ENCODE results near the gene DCTPP1. TPM values are rescaled to one million over a fixed set of nuclear protein-coding genes. Genes with fewer than 3 reads are reported as not detected.

DCTPP1 gene
- total RNA-seq, 4 donors from 2014 or later, result 18.8 to 26.4 (median 22.5) TPM

DNA sequence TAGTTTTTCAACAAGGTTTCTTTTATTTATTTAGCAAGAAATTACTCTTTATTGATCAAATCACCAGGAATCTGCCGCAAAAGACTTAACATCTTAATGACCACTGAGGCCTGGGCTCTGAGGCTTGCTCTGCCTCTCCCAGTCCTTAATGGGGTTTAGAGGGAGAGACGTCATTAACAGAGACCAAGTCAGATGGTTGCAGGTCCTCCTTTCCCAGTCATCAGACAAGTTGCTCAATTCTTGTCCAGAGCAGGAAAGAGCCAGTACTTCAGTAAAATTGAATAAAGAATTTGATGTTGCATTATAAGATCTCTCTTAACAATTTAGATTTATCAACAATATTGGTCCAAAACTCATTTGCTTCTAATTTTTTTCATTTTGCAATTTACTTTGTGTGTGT lies 13.8 kb upstream of the DCTPP1 start:
- TF ChIP-seq, protein P1, sequence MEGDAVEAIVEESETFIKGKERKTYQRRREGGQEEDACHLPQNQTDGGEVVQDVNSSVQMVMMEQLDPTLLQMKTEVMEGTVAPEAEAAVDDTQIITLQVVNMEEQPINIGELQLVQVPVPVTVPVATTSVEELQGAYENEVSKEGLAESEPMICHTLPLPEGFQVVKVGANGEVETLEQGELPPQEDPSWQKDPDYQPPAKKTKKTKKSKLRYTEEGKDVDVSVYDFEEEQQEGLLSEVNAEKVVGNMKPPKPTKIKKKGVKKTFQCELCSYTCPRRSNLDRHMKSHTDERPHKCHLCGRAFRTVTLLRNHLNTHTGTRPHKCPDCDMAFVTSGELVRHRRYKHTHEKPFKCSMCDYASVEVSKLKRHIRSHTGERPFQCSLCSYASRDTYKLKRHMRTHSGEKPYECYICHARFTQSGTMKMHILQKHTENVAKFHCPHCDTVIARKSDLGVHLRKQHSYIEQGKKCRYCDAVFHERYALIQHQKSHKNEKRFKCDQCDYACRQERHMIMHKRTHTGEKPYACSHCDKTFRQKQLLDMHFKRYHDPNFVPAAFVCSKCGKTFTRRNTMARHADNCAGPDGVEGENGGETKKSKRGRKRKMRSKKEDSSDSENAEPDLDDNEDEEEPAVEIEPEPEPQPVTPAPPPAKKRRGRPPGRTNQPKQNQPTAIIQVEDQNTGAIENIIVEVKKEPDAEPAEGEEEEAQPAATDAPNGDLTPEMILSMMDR (IDR thresholded peaks at IDR 0.05), result no peak
- TF ChIP-seq POLR2A (IDR thresholded peaks at IDR 0.05), result no peak
- Histone ChIP-seq H3K27ac (no peak overlapping the region), H3K4me1 (peaks cover 11 to 16% of the 10 kb centered on the region in 2 donors), H3K27me3 (no peaks in the 10 kb centered on the region), H3K9me3 (no peaks in the 10 kb centered on the region), H3K4me3 (replicated peaks in 1 of 3) (no peak overlapping the region), H3K36me3 (peaks cover 0 to 3% of the 10 kb centered on the region in 2 donors)
- WGBS, 2 donors, result 96 to 97% methylated on average over 2 of the region's 2 CpGs
- intact Hi-C loops (cut with DNase I), result loop anchor here (2.0 to 10.0 kb wide), 2 partner anchors 83 to 161 kb away; partner anchors contain the start of gene ZNF768
- no peak for DNase-seq

- Histone ChIP-seq H3K36me3 (peaks cover 0 to 3% of the 10 kb centered on the region in 2 donors), H3K4me3 (replicated peaks in 1 of 3) (no peak overlapping the region), H3K4me1 (peaks cover 8 to 9% of the 10 kb centered on the region in 2 donors), H3K9me3 (no peaks in the 10 kb centered on the region), H3K27ac (no peak overlapping the region), H3K27me3 (no peaks in the 10 kb centered on the region)
- 80 to 81% methylated on average over 6 of the region's 6 CpGs for WGBS, 2 donors
- TF ChIP-seq, protein P1 (IDR thresholded peaks at IDR 0.05), result no peak
- no peak for TF ChIP-seq POLR2A (IDR thresholded peaks at IDR 0.05)
- intact Hi-C loops (cut with DNase I), result loop anchor here (5.0 to 10.0 kb wide), 2 partner anchors 72 to 165 kb away; no protein-coding TSS in a partner anchor
- DNase-seq, result no peak
Observed at GRCh38 chr16:30439720-30440348, 10.0 kb upstream of the DCTPP1 start.

DNA sequence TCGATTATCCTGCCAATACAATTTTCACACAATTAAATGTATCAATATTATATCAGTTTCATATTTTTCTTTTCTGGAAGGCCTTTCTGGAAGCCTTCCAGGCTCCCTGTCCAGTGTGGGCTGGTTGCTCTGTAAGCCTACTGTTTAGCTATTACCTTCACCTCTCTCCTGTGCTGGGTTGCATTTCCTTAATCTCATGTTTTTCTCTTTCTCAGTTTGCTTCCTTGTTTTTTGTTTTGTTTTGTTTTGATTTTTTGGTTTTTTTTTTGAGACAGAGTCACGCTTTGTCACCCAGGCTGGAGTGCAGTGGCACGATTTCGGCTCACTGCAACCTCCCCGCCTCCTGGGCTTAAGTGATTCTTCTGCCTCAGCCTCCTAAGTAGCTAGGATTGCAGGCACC lies 9.0 kb upstream of the DCTPP1 start:
- H3K4me3 ChIP-seq (replicated peaks in 1 of 3), result no peak overlapping the region
- DNase-seq, result no peak
- TF ChIP-seq, protein P1 (IDR thresholded peaks at IDR 0.05), result no peak
- TF ChIP-seq POLR2A (IDR thresholded peaks at IDR 0.05), result no peak
- H3K9me3 ChIP-seq, result no peaks in the 10 kb centered on the region
- no peaks in the 10 kb centered on the region for H3K27me3 ChIP-seq
- intact Hi-C loops (cut with DNase I), result loop anchor here (5.0 kb wide), 1 partner anchor 73 kb away; no protein-coding TSS in a partner anchor
- 59 to 71% methylated on average over 5 of the region's 5 CpGs for WGBS, 2 donors
- peaks cover 0 to 3% of the 10 kb centered on the region in 2 donors for H3K36me3 ChIP-seq
- H3K27ac ChIP-seq, result no peak overlapping the region
- H3K4me1 ChIP-seq, result no peaks in the 10 kb centered on the region

DNA sequence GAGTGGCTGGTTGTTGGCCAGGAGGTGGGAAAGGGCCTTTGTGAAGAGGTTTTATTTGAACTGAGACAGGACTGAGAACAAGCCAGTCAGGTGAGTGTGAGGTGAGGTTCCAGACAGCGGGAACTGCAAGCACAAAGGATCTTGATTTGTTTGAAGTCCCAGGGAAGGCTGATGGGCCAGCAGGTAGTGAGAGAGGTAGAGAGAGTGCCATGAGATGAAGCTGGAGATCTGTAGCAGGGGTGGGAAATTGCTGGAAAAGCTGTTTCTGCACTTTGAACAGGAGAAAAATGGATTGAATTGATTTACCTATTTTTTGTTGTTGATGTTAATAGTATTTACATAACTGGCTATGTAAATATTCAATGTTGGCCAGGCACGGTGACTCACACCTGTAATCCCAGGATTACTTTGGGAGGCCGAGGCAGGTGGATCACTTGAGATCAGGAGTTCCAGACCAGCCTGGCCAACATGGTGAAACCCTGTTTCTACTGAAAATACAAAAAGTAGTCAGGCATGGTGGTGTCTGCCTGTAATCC lies 7.7 kb upstream of the DCTPP1 start:
- intact Hi-C loops (cut with DNase I), result loop anchor here (5.0 kb wide), 1 partner anchor 75 kb away; no protein-coding TSS in a partner anchor
- Histone ChIP-seq H3K9me3 (no peaks in the 10 kb centered on the region), H3K36me3 (peaks cover 0 to under 1% of the 10 kb centered on the region in 2 donors), H3K4me1 (no peaks in the 10 kb centered on the region), H3K4me3 (replicated peaks in 1 of 3) (no peak overlapping the region), H3K27ac (no peak overlapping the region), H3K27me3 (no peaks in the 10 kb centered on the region)
- TF ChIP-seq POLR2A (IDR thresholded peaks at IDR 0.05), result no peak
- TF ChIP-seq, protein P1 (IDR thresholded peaks at IDR 0.05), result no peak
- DNase-seq, result peak in 1 of 2 donors; percentile 17
- WGBS, 2 donors, result 47 to 48% methylated on average over 3 of the region's 3 CpGs

DNA sequence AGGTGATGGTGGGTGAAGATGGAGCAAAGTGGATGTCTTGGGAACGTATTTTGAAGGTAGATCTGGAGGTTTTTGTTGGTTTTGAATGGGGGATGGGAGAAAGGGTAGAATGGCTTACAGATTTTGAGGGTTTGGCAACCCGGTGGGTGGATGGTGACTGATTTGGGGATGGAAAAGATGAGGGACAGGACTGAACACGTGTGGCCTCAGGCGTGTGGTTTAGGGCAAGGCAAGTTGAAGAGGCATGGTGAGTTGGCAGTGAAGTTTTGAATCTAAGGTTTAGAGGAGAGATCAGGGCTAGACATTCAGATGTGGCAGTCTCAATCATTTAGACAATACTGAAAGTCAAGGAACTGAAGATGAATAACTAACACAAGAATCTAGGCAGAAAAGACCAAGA lies 5.0 kb upstream of the DCTPP1 start:
- DNase-seq, result no peak
- H3K4me1 ChIP-seq, result peaks cover 4 to 5% of the 10 kb centered on the region in 2 donors
- no peaks in the 10 kb centered on the region for H3K36me3 ChIP-seq
- WGBS, 2 donors, result 74 to 75% methylated on average over 4 of the region's 4 CpGs
- H3K4me3 ChIP-seq (replicated peaks in 1 of 3), result no peak overlapping the region
- TF ChIP-seq POLR2A (IDR thresholded peaks at IDR 0.05), result no peak
- TF ChIP-seq, protein P1 (IDR thresholded peaks at IDR 0.05), result no peak
- no peak overlapping the region for H3K27ac ChIP-seq
- H3K9me3 ChIP-seq, result no peaks in the 10 kb centered on the region
- intact Hi-C loops (cut with DNase I), result loop anchor here (5.0 kb wide), 1 partner anchor 77 kb away; no protein-coding TSS in a partner anchor
- no peaks in the 10 kb centered on the region for H3K27me3 ChIP-seq
